Activated naive CD8-positive, alpha-beta T cell (primary cell): ENCODE data around the gene KCNH1.

Source experiments
- H3K27ac Mint-ChIP-seq: one replicate; pipeline ENCODE4 v1.8.0; 2021; ENCODE audit warnings: mixed read lengths
- H3K27me3 Mint-ChIP-seq: one replicate; pipeline ENCODE4 v1.8.0; 2021; ENCODE audit warnings: mixed read lengths
- H3K36me3 Mint-ChIP-seq: one replicate; pipeline ENCODE4 v1.8.0; 2021; ENCODE audit warnings: mixed read lengths
- H3K4me1 Mint-ChIP-seq: one replicate; pipeline ENCODE4 v1.8.0; 2021; ENCODE audit warnings: low read depth, mixed read lengths
- H3K4me3 Mint-ChIP-seq: one replicate; pipeline ENCODE4 v1.8.0; 2021; ENCODE audit warnings: mild to moderate bottlenecking, mixed read lengths
- H3K9me3 Mint-ChIP-seq: one replicate; pipeline ENCODE4 v1.8.0; 2021; ENCODE audit warnings: low read depth, mixed read lengths

KCNH1 gene

DNA sequence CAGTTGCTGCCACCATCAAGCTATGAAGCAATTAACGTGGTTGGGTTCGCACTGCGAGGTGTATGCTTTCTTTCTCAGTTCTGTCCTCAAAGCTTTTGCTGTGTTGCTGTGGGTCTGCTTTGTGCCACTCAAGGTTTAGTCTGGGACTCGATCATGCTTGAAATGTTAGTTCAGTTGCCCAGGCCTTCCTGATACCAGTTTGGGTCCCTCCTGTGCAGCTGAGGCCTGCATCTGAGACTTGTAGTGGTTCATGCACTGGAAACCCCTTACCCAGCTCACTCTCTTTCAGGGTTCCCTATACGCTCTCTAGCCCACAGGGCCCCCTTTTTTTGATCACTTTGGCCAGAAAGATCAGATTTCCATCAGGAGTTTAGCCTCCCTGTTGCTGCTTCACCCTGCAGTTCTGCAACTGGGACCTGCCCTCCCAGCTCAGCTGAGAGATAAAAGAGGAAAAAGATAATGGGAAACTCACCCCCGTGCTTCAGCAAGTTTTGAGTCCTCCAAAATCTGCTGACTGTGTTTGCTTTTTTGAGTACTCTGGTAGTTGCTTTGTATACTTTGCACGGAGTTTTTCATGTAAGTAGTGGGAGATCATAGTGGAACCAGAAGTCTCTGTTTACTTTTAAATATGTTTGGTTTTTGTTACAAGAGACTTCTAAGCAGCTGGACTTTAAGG lies 488.2 kb downstream of the KCNH1 start:
- no peak overlapping the region for H3K4me3 Mint-ChIP-seq
- no peaks in the 10 kb centered on the region for H3K27me3 Mint-ChIP-seq
- peaks cover 3% of the 10 kb centered on the region for H3K36me3 Mint-ChIP-seq
- H3K9me3 Mint-ChIP-seq, result no peaks in the 10 kb centered on the region
- H3K27ac Mint-ChIP-seq, result no peak overlapping the region
- H3K4me1 Mint-ChIP-seq, result peaks cover 4% of the 10 kb centered on the region

DNA sequence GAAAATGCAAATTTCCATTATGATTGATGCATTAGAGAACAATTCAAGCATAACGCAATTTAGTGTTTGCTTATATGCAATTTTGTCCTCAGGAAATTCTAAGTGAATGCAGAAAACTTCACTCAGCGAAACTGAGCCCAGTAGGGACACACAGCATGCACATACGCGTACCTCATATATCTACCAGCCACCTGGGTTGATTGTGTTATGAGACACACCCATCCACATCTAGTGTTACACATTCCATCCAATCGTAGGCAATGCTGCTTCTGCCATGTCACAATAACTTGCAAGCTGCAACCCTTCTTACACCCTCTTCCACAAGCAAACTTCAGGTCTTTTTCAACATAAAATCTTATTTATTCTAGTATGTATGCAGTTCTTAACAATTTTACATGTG lies 492.4 kb downstream of the KCNH1 start:
- no peak overlapping the region for H3K27ac Mint-ChIP-seq
- no peaks in the 10 kb centered on the region for H3K9me3 Mint-ChIP-seq
- H3K4me3 Mint-ChIP-seq, result no peak overlapping the region
- peaks cover 3% of the 10 kb centered on the region for H3K36me3 Mint-ChIP-seq
- no peaks in the 10 kb centered on the region for H3K4me1 Mint-ChIP-seq
- H3K27me3 Mint-ChIP-seq, result no peaks in the 10 kb centered on the region

DNA sequence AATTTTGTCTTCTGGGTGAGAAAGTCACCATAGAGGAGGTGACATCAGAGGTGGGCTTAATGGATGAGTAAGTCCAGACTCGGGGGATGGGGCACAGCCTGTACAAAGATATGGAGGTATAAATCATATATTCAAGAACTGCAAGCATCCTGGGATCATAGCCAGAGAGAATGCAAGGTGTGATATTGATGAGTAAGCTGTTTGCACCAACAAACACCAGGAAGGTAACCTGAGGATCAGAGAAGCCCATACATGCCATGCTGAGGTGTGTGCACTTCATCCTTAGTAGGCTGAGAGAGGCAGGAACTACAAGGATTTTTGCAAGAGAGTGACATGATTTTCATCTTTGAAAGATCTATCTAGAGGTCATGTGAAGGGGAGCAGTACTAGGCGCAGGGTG lies 498.8 kb downstream of the KCNH1 start:
- H3K4me1 Mint-ChIP-seq, result no peaks in the 10 kb centered on the region

DNA sequence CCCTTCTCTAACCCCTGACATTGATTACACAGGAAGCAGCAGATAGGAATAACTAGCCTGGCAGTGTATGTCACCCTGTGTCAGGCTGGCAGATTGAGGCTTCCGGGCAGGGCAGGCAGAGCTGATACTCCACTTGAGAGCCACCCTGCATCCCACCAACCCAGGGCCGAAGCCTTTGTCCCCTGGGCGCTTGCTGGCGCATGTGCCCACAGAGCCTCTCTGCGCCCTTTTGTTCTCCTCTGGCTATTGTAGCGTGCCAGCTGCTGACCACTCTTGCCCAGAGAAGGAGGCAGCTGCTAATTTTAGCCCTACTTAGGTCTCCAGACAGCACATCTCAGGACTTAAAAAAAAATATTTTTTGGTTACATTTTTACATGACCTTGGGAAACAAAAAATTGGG lies 500.3 kb downstream of the KCNH1 start:
- no peak overlapping the region for H3K4me3 Mint-ChIP-seq
- H3K4me1 Mint-ChIP-seq, result no peaks in the 10 kb centered on the region

More for the DNA sequence above, 498.8 kb downstream of the KCNH1 start:
- Mint-ChIP-seq H3K4me3 (no peak overlapping the region), H3K9me3 (no peaks in the 10 kb centered on the region), H3K27ac (no peak overlapping the region), H3K36me3 (peaks cover 3% of the 10 kb centered on the region), H3K27me3 (no peaks in the 10 kb centered on the region)

DNA sequence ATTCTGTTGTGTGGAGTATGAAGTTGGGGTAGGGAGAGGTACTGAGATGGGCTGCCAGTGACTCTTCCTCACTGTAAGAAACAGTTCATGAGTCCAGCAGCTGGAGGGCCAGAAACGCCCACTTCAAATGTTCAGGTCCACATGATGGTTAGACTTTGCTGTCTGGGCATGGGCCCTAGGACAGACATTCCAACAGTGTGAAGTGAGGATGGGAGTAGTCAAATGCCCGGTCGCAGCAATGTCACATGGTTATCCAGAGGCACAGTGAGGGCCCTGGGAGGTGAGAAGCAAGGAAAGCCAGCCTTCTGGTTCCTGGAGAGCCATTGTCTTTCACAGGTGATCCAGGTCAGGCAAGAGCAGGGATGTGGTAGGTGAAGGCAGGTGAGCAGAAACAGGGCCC lies 500.8 kb downstream of the KCNH1 start:
- Mint-ChIP-seq H3K4me1 (no peaks in the 10 kb centered on the region), H3K36me3 (peaks cover 3% of the 10 kb centered on the region), H3K27ac (no peak overlapping the region), H3K27me3 (no peaks in the 10 kb centered on the region), H3K4me3 (no peak overlapping the region), H3K9me3 (no peaks in the 10 kb centered on the region)

More for the DNA sequence above, 500.3 kb downstream of the KCNH1 start:
- Mint-ChIP-seq H3K36me3 (peaks cover 3% of the 10 kb centered on the region), H3K9me3 (no peaks in the 10 kb centered on the region), H3K27me3 (no peaks in the 10 kb centered on the region), H3K27ac (no peak overlapping the region)

DNA sequence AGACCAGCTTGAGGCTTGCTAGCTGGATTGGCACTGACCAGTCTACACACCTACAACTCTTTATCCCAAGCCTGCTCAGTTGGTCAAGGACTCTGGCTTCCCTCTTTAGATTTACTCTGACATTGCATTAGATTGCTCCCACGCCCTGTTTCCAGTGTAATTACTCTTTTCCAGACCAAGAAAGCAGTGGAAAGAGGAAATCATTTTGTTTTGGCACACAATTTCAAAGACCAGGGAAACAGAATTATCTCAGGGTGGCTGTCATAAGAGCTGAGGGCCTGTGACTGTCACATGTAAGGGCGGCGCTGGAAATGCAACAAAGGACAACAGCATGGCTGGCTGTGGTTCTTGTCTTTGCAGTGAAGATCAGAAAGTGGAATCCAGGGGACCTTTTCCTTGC lies 502.5 kb downstream of the KCNH1 start:
- Mint-ChIP-seq H3K4me1 (no peaks in the 10 kb centered on the region), H3K9me3 (no peaks in the 10 kb centered on the region), H3K4me3 (no peak overlapping the region), H3K27me3 (no peaks in the 10 kb centered on the region), H3K27ac (no peak overlapping the region), H3K36me3 (peaks cover 3% of the 10 kb centered on the region)

DNA sequence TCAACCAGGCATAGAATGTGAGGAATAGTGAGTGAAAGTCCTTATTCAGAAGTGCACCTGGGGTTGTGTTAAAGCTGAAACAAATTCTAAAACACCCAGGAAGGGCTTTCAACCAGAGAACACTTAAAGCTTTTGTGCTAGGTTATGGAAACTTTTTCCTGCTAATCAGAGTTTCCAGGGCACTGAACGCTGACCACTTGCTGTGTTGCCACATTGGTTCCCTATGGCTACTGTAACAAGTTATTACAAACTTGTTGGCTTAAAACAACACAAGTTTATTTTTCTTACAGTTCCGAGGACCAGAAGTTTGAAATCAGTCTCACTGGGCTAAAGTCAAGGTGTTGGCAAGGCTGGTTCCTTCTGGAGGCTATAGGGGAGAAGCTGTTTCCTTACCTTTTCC lies 504.7 kb downstream of the KCNH1 start:
- H3K4me1 Mint-ChIP-seq, result no peaks in the 10 kb centered on the region
- H3K4me3 Mint-ChIP-seq, result no peak overlapping the region
- H3K9me3 Mint-ChIP-seq, result no peaks in the 10 kb centered on the region
- no peak overlapping the region for H3K27ac Mint-ChIP-seq
- no peaks in the 10 kb centered on the region for H3K27me3 Mint-ChIP-seq
- peaks cover 5% of the 10 kb centered on the region for H3K36me3 Mint-ChIP-seq

DNA sequence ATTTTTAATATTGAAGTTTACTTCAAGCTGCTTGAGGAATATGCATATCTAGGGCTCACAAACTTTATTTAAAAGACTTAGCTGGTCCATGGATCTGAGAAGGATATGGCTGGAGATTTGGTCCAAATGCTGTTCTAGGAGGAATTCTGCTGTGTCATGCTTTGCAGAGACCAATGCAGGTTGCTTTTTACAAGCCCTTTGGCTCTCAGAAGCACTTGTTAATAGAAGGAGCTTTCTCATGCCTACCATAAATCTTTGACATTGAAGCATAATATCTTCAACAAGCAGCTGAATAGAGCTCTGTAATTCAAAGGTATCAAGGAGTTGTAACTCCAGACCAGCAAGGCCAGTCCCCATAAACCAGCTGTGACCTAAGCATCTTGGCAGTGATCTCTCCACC lies 506.2 kb downstream of the KCNH1 start:
- H3K4me1 Mint-ChIP-seq, result no peaks in the 10 kb centered on the region
- H3K27ac Mint-ChIP-seq, result no peak overlapping the region
- H3K36me3 Mint-ChIP-seq, result peaks cover 5% of the 10 kb centered on the region
- H3K4me3 Mint-ChIP-seq, result no peak overlapping the region
- H3K9me3 Mint-ChIP-seq, result no peaks in the 10 kb centered on the region
- H3K27me3 Mint-ChIP-seq, result no peaks in the 10 kb centered on the region
